NB4 (cell line): ENCODE data around the gene SPNS2.

ENCODE experiments used
- CTCF ChIP-seq: IDR thresholded peaks from one replicate; pipeline ENCODE4 v1.5.1; 2012; ENCODE audit warnings: low read depth, low read length
- POLR2A ChIP-seq: IDR thresholded peaks from 2 replicates; pipeline ENCODE4 v1.6.1; 2011; ENCODE audit warnings: mild to moderate bottlenecking; ENCODE audit not compliant: insufficient read length; ENCODE audit errors: extremely low read depth

- TF ChIP-seq POLR2A (no peak), CTCF (no peak)
These were observed 78.1 kb downstream of the SPNS2 start for GRCh38 chr17:4576729-4577322.
